ENCODE results near the gene PPM1H.

DNA sequence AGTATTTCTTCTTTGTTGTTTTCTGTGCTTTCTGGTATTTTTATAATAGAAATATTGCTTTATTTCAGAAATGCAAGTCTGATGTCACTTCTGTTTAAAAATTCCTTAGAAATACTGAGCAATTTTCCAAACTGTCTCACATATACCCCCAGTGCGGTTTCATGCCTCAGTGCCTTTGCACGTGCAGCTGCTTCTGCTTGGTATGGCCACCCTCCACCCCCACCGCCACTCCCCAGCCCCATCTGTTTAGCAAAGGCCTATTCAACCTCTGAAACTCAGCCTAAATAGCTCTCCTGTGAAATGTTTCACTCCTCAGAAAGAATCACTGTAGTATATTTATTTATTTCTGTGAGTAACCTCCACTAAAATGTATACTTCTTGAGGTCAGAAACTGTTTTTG is 52.3 kb downstream of the PPM1H start:
- TF ChIP-seq EP300 (IDR thresholded peaks at IDR 0.05; ENCODE audit: borderline replicate concordance) (no peak), TAF1 (IDR thresholded peaks at IDR 0.05; ENCODE audit: low read depth) (no peak), EGR1 (IDR thresholded peaks at IDR 0.05) (no peak), NFIC (IDR thresholded peaks at IDR 0.05) (no peak), TCF12 (IDR thresholded peaks at IDR 0.05; ENCODE audit: low read depth) (no peak), CREB1 (IDR thresholded peaks at IDR 0.05; ENCODE audit: low read depth) (no peak)
- TF ChIP-seq, protein P1, sequence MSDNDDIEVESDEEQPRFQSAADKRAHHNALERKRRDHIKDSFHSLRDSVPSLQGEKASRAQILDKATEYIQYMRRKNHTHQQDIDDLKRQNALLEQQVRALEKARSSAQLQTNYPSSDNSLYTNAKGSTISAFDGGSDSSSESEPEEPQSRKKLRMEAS (IDR thresholded peaks at IDR 0.05): no peak
- TF ChIP-seq, protein P2, sequence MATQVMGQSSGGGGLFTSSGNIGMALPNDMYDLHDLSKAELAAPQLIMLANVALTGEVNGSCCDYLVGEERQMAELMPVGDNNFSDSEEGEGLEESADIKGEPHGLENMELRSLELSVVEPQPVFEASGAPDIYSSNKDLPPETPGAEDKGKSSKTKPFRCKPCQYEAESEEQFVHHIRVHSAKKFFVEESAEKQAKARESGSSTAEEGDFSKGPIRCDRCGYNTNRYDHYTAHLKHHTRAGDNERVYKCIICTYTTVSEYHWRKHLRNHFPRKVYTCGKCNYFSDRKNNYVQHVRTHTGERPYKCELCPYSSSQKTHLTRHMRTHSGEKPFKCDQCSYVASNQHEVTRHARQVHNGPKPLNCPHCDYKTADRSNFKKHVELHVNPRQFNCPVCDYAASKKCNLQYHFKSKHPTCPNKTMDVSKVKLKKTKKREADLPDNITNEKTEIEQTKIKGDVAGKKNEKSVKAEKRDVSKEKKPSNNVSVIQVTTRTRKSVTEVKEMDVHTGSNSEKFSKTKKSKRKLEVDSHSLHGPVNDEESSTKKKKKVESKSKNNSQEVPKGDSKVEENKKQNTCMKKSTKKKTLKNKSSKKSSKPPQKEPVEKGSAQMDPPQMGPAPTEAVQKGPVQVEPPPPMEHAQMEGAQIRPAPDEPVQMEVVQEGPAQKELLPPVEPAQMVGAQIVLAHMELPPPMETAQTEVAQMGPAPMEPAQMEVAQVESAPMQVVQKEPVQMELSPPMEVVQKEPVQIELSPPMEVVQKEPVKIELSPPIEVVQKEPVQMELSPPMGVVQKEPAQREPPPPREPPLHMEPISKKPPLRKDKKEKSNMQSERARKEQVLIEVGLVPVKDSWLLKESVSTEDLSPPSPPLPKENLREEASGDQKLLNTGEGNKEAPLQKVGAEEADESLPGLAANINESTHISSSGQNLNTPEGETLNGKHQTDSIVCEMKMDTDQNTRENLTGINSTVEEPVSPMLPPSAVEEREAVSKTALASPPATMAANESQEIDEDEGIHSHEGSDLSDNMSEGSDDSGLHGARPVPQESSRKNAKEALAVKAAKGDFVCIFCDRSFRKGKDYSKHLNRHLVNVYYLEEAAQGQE (IDR thresholded peaks at IDR 0.05; ENCODE audit: low read depth): no peak

All from Ishikawa (cell line).